ENCODE measurements around the gene CHKA.

GRCh38 chr11:68012843-68013610, 108.2 kb downstream of the CHKA start:
- no peak for TF ChIP-seq CTCF (conservative IDR thresholded peaks at IDR 0.05; ENCODE audit: low read length)
- no peak for TF ChIP-seq EZH2phosphoT487 (IDR thresholded peaks at IDR 0.05; ENCODE audit: borderline replicate concordance)
